H9 (cell line): Measurements from ENCODE around the gene TAF4B. TPM values are rescaled to one million over a fixed set of nuclear protein-coding genes. Genes with fewer than 3 reads are reported as not detected.

Source experiments
- DNase-seq: peaks from one replicate; pipeline ENCODE4 v3.0.0-alpha.2; 2017
- H2AFZ ChIP-seq: one replicate; pipeline ENCODE4 v1.6.1; 2013; ENCODE audit warnings: mild to moderate bottlenecking, low read length, control low read depth, moderate library complexity
- H2AK5ac ChIP-seq: 2 replicates; pipeline ENCODE4 v1.6.1; 2013; ENCODE audit warnings: low read length, control low read depth, mixed read lengths; ENCODE audit not compliant: insufficient read length
- H2BK120ac ChIP-seq: one replicate; pipeline ENCODE4 v1.6.1; 2013; ENCODE audit warnings: low read depth, mild to moderate bottlenecking, low read length, control low read depth, inconsistent platforms; ENCODE audit not compliant: poor library complexity, severe bottlenecking
- H2BK12ac ChIP-seq: 2 replicates; pipeline ENCODE4 v1.6.1; 2013; ENCODE audit warnings: low read length, control low read depth, mixed read lengths, low read depth; ENCODE audit not compliant: insufficient read length
- H2BK15ac ChIP-seq: 2 replicates; pipeline ENCODE4 v1.6.1; 2013; ENCODE audit warnings: low read depth, low read length, control low read depth
- H2BK20ac ChIP-seq: one replicate; pipeline ENCODE4 v1.6.1; 2013; ENCODE audit warnings: low read depth, mild to moderate bottlenecking, low read length, control low read depth, inconsistent platforms; ENCODE audit not compliant: poor library complexity, severe bottlenecking
- H2BK5ac ChIP-seq: 2 replicates; pipeline ENCODE4 v1.6.1; 2013; ENCODE audit warnings: low read length, control low read depth, mixed read lengths; ENCODE audit not compliant: insufficient read length
- H3K14ac ChIP-seq: 2 replicates; pipeline ENCODE4 v1.6.1; 2013; ENCODE audit warnings: low read length, control low read depth; ENCODE audit not compliant: insufficient read depth
- H3K18ac ChIP-seq: 2 replicates; pipeline ENCODE4 v1.6.1; 2013; ENCODE audit warnings: low read depth, mild to moderate bottlenecking, mixed read lengths, low read length, control low read depth; ENCODE audit not compliant: insufficient read length
- H3K23ac ChIP-seq: 2 replicates; pipeline ENCODE4 v1.6.1; 2013; ENCODE audit warnings: low read length, control low read depth, mixed read lengths, low read depth; ENCODE audit not compliant: insufficient read length
- H3K23me2 ChIP-seq: 2 replicates; pipeline ENCODE4 v1.6.1; 2013; ENCODE audit warnings: low read depth, mild to moderate bottlenecking, mixed read lengths, low read length, control low read depth; ENCODE audit not compliant: insufficient read length, poor library complexity, severe bottlenecking
- H3K27ac ChIP-seq: 2 replicates; pipeline ENCODE4 v1.5.1; 2013; ENCODE audit warnings: low read length, control low read depth, mixed read lengths, low read depth; ENCODE audit not compliant: insufficient read length
- H3K27me3 ChIP-seq: 2 replicates; pipeline ENCODE4 v1.6.1; 2013; ENCODE audit warnings: low read length, control low read depth, inconsistent platforms; ENCODE audit not compliant: insufficient read depth
- H3K4ac ChIP-seq: 2 replicates; pipeline ENCODE4 v1.6.1; 2013; ENCODE audit warnings: low read depth, mild to moderate bottlenecking, control low read depth, inconsistent platforms, low read length, moderate library complexity
- H3K4me1 ChIP-seq: 2 replicates; pipeline ENCODE4 v1.6.1; 2013; ENCODE audit warnings: low read length, control low read depth, inconsistent platforms; ENCODE audit not compliant: insufficient read depth
- H3K4me2 ChIP-seq: 2 replicates; pipeline ENCODE4 v1.6.1; 2013; ENCODE audit warnings: low read length, control low read depth, mixed read lengths; ENCODE audit not compliant: insufficient read length, insufficient read depth
- H3K56ac ChIP-seq: 2 replicates; pipeline ENCODE4 v1.6.1; 2013; ENCODE audit warnings: low read depth, mild to moderate bottlenecking, mixed read lengths, low read length, control low read depth; ENCODE audit not compliant: insufficient read length
- H3K79me1 ChIP-seq: 2 replicates; pipeline ENCODE4 v1.6.1; 2013; ENCODE audit warnings: low read depth, mild to moderate bottlenecking, moderate library complexity, low read length, control low read depth, inconsistent platforms; ENCODE audit not compliant: insufficient read depth, poor library complexity, severe bottlenecking
- H3K79me2 ChIP-seq: 2 replicates; pipeline ENCODE4 v1.6.1; 2013; ENCODE audit warnings: low read length, control low read depth, inconsistent platforms; ENCODE audit not compliant: insufficient read depth
- H3K9ac ChIP-seq: 2 replicates; pipeline ENCODE4 v1.6.1; 2013; ENCODE audit warnings: low read length, control low read depth, mixed read lengths; ENCODE audit not compliant: insufficient read length; ENCODE audit errors: extremely low read depth
- H3K9me3 ChIP-seq: one replicate; pipeline ENCODE4 v1.6.1; 2013; ENCODE audit warnings: low read depth, low read length, inconsistent platforms; ENCODE audit not compliant: control insufficient read depth
- H3T11ph ChIP-seq: one replicate; pipeline ENCODE4 v1.6.1; 2013; ENCODE audit warnings: mild to moderate bottlenecking, low read length, control low read depth, inconsistent platforms
- H4K20me1 ChIP-seq: one replicate; pipeline ENCODE4 v1.6.1; 2013; ENCODE audit not compliant: control insufficient read depth, insufficient read length, insufficient read depth
- H4K5ac ChIP-seq: 2 replicates; pipeline ENCODE4 v1.6.1; 2013; ENCODE audit warnings: low read depth, mild to moderate bottlenecking, mixed read lengths, low read length, control low read depth; ENCODE audit not compliant: insufficient read length
- H4K8ac ChIP-seq: replicated peaks from 2 replicates; pipeline ENCODE4 v1.6.1; 2013; ENCODE audit warnings: low read length, control low read depth, mixed read lengths, low read depth; ENCODE audit not compliant: insufficient read length
- H4K91ac ChIP-seq: 2 replicates; pipeline ENCODE4 v1.6.1; 2013; ENCODE audit warnings: low read depth, mild to moderate bottlenecking, moderate library complexity, mixed read lengths, low read length, control low read depth; ENCODE audit not compliant: insufficient read length
- H3K27ac Mint-ChIP-seq, 3 experiments: 2 replicates in 2 of 3; 3 replicates in 1 of 3; pipeline ENCODE4 v1.8.0; 2020 to 2021; ENCODE audit warnings: mixed read lengths in 3 of 3, mild to moderate bottlenecking in 1 of 3, moderate library complexity in 1 of 3
- H3K27me3 Mint-ChIP-seq: 2 replicates; pipeline ENCODE4 v1.8.0; 2021; ENCODE audit warnings: low read depth, mild to moderate bottlenecking, moderate library complexity, mixed read lengths
- H3K36me3 Mint-ChIP-seq, 3 experiments: 2 replicates in 2 of 3; 3 replicates in 1 of 3; pipeline ENCODE4 v1.8.0; 2020 to 2021; ENCODE audit warnings: low read depth in 3 of 3, mixed read lengths in 3 of 3; ENCODE audit not compliant: insufficient read depth in 1 of 3
- H3K4me1 Mint-ChIP-seq, 2 experiments: 2 replicates each; pipeline ENCODE4 v1.8.0; 2020; ENCODE audit warnings: mixed read lengths in 2 of 2
- H3K4me3 Mint-ChIP-seq, 2 experiments: 2 replicates in 1 of 2; 3 replicates in 1 of 2; pipeline ENCODE4 v1.8.0; 2020 to 2021; ENCODE audit warnings: mild to moderate bottlenecking in 2 of 2, mixed read lengths in 2 of 2, moderate library complexity in 1 of 2
- H3K9me3 Mint-ChIP-seq, 2 experiments: 2 replicates in 1 of 2; 3 replicates in 1 of 2; pipeline ENCODE4 v1.8.0; 2020; ENCODE audit warnings: mild to moderate bottlenecking in 2 of 2, mixed read lengths in 2 of 2, moderate library complexity in 1 of 2
- whole genome bisulfite sequencing: extraction: QIAGEN DNeasy Blood & Tissue Kit; methylation state at CpG from one replicate; pipeline ENCODE4 v1.1.7; 2013; ENCODE audit warnings: missing lambda C conversion rate, low lambda C conversion rate, mixed read lengths; ENCODE audit not compliant: insufficient read length; ENCODE audit errors: extremely low coverage; 5-methylcytosine and 5-hydroxymethylcytosine counted together
- total RNA-seq: library from RNA; stranded (reverse); gene quantifications from 2 replicates; pipeline ENCODE4 v1.2.1, GENCODE V29; 2021
- TF ChIP-seq, protein P1 (sequence below): fragments of 200-600 bp; sonication (generic); conservative IDR thresholded peaks from 3 replicates; pipeline ENCODE4 v1.8.0; 2021; ENCODE audit warnings: antibody characterized with exemption, mild to moderate bottlenecking

The TAF4B gene
- total RNA-seq, 1 experiment from 2014 or later: 19.8 TPM

DNA sequence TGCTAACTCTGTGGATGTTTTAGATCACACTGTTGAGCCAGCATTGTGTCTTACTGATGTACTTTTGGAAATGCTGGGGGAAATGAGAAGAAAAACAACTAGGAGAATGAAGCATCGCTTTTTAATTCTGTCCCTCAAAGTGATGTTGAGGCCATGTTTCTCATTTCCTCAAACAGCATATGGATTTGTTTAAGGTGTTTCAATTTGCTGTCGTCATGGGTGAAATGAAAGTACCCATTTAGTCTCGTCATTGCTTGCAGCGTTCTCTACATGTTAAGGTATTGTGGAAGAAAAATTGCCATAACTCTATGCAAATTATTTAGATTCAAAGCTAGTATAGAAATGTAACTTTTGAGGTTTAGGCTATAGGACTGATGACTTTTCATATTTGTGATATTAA lies 170.8 kb downstream of the TAF4B start:
- no peaks in the 10 kb centered on the region for H3K4me1 ChIP-seq
- H3K23ac ChIP-seq: no peak overlapping the region
- H3K18ac ChIP-seq: no peak overlapping the region
- no peak overlapping the region for H3K14ac ChIP-seq
- no peaks in the 10 kb centered on the region for H3K27me3 ChIP-seq
- no peak overlapping the region for H3T11ph ChIP-seq
- Mint-ChIP-seq H3K4me1 (no peaks in the 10 kb centered on the region), H3K4me3 (no peak overlapping the region), H3K27ac (no peak overlapping the region), H3K27me3 (no peaks in the 10 kb centered on the region), H3K9me3 (no peaks in the 10 kb centered on the region), H3K36me3 (peaks cover 0 to 3% (median 0%) of the 10 kb centered on the region in 3 experiments; a peak in 1 of 7 replicates)
- H2BK12ac ChIP-seq: no peak overlapping the region
- no peak overlapping the region for H4K8ac ChIP-seq
- no peak overlapping the region for H2BK120ac ChIP-seq
- no peak overlapping the region for H4K5ac ChIP-seq
- H3K79me2 ChIP-seq: no peaks in the 10 kb centered on the region
- no peak overlapping the region for H2BK20ac ChIP-seq
- H4K20me1 ChIP-seq: no peaks in the 10 kb centered on the region
- no peak overlapping the region for H3K4me2 ChIP-seq
- TF ChIP-seq, protein P1, sequence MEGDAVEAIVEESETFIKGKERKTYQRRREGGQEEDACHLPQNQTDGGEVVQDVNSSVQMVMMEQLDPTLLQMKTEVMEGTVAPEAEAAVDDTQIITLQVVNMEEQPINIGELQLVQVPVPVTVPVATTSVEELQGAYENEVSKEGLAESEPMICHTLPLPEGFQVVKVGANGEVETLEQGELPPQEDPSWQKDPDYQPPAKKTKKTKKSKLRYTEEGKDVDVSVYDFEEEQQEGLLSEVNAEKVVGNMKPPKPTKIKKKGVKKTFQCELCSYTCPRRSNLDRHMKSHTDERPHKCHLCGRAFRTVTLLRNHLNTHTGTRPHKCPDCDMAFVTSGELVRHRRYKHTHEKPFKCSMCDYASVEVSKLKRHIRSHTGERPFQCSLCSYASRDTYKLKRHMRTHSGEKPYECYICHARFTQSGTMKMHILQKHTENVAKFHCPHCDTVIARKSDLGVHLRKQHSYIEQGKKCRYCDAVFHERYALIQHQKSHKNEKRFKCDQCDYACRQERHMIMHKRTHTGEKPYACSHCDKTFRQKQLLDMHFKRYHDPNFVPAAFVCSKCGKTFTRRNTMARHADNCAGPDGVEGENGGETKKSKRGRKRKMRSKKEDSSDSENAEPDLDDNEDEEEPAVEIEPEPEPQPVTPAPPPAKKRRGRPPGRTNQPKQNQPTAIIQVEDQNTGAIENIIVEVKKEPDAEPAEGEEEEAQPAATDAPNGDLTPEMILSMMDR: no peak
- no peak overlapping the region for H3K9ac ChIP-seq
- no peak overlapping the region for H2AK5ac ChIP-seq
- no peaks in the 10 kb centered on the region for H3K79me1 ChIP-seq
- H2AFZ ChIP-seq: no peak overlapping the region
- WGBS: no CpG with 5 or more reads among the region's 4 CpGs
- H3K4ac ChIP-seq: no peak overlapping the region
- no peak overlapping the region for H2BK5ac ChIP-seq
- no peak overlapping the region for H3K56ac ChIP-seq
- no peak overlapping the region for H2BK15ac ChIP-seq
- DNase-seq: no peak
- H3K23me2 ChIP-seq: no peaks in the 10 kb centered on the region
- H3K27ac ChIP-seq: no peak overlapping the region
- no peaks in the 10 kb centered on the region for H3K9me3 ChIP-seq
- no peak overlapping the region for H4K91ac ChIP-seq
